Measurements from ENCODE around the gene RIT1. TPM values are rescaled to one million over a fixed set of nuclear protein-coding genes. Genes with fewer than 3 reads are reported as not detected.
"Not testable (repeated sequence)": the region's sequence is repeated elsewhere in the genome, so short reads cannot be mapped to it uniquely, and the experiment has no call there.

RIT1 gene
- total RNA-seq, 1 donor from 2014 or later, result 41.7 TPM

GRCh38 chr1:155933591-155934096 lies 22.5 kb upstream of the RIT1 start:
- no peak for DNase-seq (ENCODE audit: low spot score)

- DNase-seq (ENCODE audit: low spot score), result no peak
These were observed 21.3 kb upstream of the RIT1 start for GRCh38 chr1:155932487-155932886.

- DNase-seq (ENCODE audit: low spot score), result no peak
These were observed 20.9 kb upstream of the RIT1 start for GRCh38 chr1:155932081-155932480.

- DNase-seq (ENCODE audit: low spot score), result no peak
These were observed 20.3 kb upstream of the RIT1 start for GRCh38 chr1:155931332-155932038.

DNA sequence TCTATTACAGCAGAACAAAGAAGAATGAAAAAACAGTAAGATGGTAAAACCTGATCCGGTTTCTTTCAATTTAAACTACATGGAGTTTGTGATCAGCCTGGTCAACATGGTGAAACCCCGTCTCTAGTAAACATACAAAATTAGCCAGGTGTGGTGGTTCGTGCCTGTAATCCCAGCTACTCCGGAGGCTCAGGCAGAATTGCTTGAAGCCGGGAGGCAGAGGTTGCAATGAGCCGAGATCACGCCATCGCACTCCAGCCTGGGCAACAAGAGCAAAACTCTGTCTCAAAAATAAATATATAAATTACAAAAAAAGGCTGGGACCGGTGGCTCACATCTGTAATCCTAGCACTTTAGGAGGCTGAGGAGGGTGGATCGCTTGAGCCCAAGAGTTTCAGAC lies 19.6 kb upstream of the RIT1 start:
- not testable (repeated sequence) for DNase-seq (ENCODE audit: low spot score)

GRCh38 chr1:155929057-155929456 lies 17.9 kb upstream of the RIT1 start:
- no peak for DNase-seq (ENCODE audit: low spot score)

DNA sequence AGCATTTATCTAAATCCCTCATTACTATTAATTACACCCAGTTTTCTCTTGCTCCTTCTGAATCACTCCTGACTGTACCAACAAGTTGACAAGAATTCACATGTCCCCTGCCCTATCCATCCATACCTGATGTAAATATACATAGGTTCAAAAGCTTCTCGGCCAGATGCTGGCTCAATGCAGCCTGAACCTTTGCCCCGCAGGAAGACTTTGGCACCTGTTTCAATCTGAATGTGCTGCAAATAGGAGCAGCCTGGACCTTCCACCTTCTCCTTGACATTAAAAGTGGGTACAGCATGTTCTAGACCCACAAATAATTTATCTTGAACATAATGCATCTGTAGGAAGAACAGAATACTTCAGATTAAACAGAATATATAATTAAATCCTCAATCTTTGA lies 14.4 kb upstream of the RIT1 start:
- no peak for DNase-seq (ENCODE audit: low spot score)

DNA sequence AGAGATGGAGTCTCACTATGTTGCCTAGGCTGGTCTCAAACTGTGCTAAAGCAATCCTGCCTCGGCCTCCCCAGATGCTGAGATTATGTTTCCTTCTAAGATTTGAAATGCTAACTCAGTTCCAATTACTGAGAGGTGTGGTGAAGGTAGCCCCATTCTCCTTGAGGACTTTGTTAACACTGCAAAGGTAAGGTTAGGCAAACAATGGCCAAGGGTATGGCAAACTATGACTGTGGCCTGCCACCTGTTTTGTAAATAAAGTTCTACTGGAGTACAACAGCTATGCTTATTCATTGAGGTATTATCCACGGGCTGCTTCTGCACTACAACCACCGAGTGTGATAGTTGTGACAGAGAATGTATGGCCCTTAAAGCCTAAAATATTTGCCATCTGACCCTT lies 9.6 kb upstream of the RIT1 start:
- DNase-seq (ENCODE audit: low spot score), result no peak

DNA sequence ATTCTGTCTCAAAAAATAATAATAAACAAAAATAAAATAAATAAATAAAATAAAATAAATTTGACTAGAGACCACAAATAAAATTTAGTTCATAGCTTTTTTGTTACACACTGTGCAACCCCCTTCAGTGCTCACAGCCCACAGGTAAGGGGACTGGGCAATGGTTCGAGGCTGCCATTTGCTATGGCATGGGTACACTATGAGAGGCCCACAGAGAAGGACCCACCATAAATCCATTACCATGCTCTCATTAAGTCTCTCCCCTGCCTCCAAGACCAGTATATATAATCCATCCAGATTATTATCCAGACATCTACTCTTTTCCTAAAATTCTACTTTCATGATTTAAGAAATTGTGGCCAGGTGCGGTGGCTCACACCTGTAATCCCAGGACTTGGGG lies 8.7 kb upstream of the RIT1 start:
- no peak for DNase-seq (ENCODE audit: low spot score)

GRCh38 chr1:155918660-155919059 lies 7.5 kb upstream of the RIT1 start:
- no peak for DNase-seq (ENCODE audit: low spot score)

DNA sequence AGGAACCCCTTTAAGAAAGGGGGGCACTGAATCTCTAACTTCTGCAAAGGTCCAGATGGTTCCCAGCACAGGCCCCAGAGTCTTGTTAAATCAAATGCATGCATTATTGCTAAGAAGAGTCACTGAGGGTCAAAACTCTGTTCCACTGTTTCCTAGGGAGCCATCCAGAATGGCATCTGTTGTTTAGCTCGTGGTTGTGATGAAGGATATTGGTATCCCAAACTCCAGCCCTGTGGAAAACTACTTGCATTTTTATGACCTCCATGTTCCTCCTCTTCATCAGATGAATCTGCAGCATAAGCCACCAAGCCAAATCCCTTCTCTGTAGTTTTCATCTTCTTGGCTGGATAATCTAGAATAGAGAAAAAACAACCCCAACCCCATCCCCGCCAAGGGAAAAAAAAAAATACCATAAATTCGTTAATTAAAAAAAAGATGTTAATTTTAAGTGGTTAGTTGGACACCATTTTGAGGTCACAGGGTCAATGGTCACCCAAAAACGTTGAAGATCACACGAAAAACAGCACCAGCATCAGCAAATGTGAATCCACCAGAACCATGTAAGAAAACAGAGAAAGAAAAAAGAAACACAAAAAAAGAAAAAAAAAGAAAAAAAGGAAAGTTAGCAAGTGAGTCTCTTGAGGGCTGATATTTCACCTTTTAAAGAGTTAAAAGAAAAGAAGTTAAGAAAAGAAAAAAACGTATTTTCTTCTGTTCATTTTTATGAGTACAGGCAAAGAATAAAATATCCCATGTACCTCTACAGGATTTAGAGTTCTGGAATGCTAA lies 3.0 kb upstream of the RIT1 start:
- no peak for DNase-seq (ENCODE audit: low spot score)

GRCh38 chr1:155912056-155912536 lies 947 bp upstream of the RIT1 start:
- no peak for DNase-seq (ENCODE audit: low spot score)

GRCh38 chr1:155910621-155911121 lies 478 bp downstream of the RIT1 start:
- peak; percentile 37 for DNase-seq (ENCODE audit: low spot score)

GRCh38 chr1:155909894-155910293 lies 1.3 kb downstream of the RIT1 start:
- DNase-seq (ENCODE audit: low spot score), result peak; percentile 47

- DNase-seq (ENCODE audit: low spot score), result no peak
These were observed 6.9 kb downstream of the RIT1 start for GRCh38 chr1:155904261-155904660.

DNA sequence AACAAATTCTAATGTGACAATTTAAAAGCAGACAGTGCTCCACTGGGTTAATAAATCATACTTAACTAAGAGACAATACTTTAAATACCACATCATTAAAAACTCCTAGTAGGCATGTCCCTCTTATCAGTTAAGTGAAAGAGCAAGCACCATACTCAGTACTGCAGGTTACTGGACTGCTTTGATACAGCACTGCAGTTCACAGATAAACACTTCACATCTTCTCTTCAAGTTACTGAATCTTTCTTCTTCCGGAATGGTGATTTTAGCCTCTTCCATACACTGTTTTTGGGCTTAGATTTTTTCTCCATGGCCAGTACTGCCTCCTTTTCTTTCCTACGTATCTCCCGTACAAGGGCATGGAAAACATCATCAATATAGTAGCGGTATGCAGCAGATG lies 11.0 kb downstream of the RIT1 start:
- no peak for DNase-seq (ENCODE audit: low spot score)

- no peak for DNase-seq (ENCODE audit: low spot score)
These were observed 11.5 kb downstream of the RIT1 start for GRCh38 chr1:155899683-155900082.

GRCh38 chr1:155898888-155899287 lies 12.3 kb downstream of the RIT1 start:
- DNase-seq (ENCODE audit: low spot score), result no peak

GRCh38 chr1:155897746-155898145 lies 13.4 kb downstream of the RIT1 start:
- no peak for DNase-seq (ENCODE audit: low spot score)

DNA sequence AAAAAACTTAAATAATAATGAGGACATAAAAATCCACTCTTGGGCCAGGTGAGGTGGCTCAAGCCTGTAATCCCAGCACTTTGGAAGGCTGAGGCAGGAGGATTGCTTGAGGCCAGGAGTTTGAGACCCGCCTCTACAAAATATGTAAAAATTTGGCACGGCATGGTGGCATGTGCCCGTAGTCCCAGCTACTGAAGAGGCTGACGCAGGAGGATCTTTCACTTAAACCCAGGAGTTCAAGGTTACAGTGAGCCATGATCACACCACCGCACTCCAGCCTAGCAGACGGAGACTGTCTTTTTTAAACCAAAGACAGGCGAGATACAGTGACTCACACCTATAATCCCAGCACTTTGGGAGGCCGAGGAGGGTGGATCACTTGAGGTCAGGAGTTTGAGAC lies 14.7 kb downstream of the RIT1 start:
- not testable (repeated sequence) for DNase-seq (ENCODE audit: low spot score)

GRCh38 chr1:155895617-155896016 lies 15.5 kb downstream of the RIT1 start:
- DNase-seq (ENCODE audit: low spot score), result not testable (repeated sequence)

GRCh38 chr1:155893389-155894142 lies 17.6 kb downstream of the RIT1 start:
- DNase-seq (ENCODE audit: low spot score), result peak; percentile 58

All from umbilical cord (tissue), 2 donors.